OCI-LY3 (cell line): ENCODE results near the gene SPOUT1.

Source experiments
- H2AFZ ChIP-seq: fragments of 200-600, 300-600 bp; shearing (Covaris generic); 2 replicates; pipeline ENCODE4 v1.6.0; 2014; ENCODE audit warnings: antibody characterized with exemption, low read depth, low read length
- H3K27ac ChIP-seq: fragments of 200-600, 300-600 bp; sonication (generic); 2 replicates; pipeline ENCODE4 v1.5.1; 2014; ENCODE audit warnings: mild to moderate bottlenecking, low read length, moderate library complexity, mixed read lengths
- H3K27me3 ChIP-seq: fragments of 200-600, 300-600 bp; sonication (generic); 2 replicates; pipeline ENCODE4 v1.6.1; 2014; ENCODE audit warnings: low read depth, low read length, mixed read lengths
- H3K36me3 ChIP-seq: fragments of 200-600, 300-600 bp; sonication (generic); replicated peaks from 2 replicates; pipeline ENCODE3; 2014; ENCODE audit warnings: low read depth, low read length, mixed read lengths
- H3K4me1 ChIP-seq: fragments of 300-600, 200-600 bp; sonication (generic); 2 replicates; pipeline ENCODE4 v1.6.1; 2014; ENCODE audit warnings: low read length, mixed read lengths
- H3K4me2 ChIP-seq: fragments of 200-600, 300-600 bp; sonication (generic); 2 replicates; pipeline ENCODE4 v1.6.1; 2014; ENCODE audit warnings: low read length, mixed read lengths
- H3K4me3 ChIP-seq: fragments of 300-600, 200-600 bp; sonication (generic); 2 replicates; pipeline ENCODE4 v1.5.1; 2014; ENCODE audit warnings: antibody characterized with exemption, mild to moderate bottlenecking, low read length, moderate library complexity
- H3K79me2 ChIP-seq: fragments of 300-600, 200-600 bp; shearing (Covaris generic); 2 replicates; pipeline ENCODE4 v1.6.1; 2014; ENCODE audit warnings: mild to moderate bottlenecking, low read length, mixed read lengths
- H3K9ac ChIP-seq: fragments of 300-600, 200-600 bp; shearing (Covaris generic); 2 replicates; pipeline ENCODE4 v1.6.0; 2014; ENCODE audit warnings: mild to moderate bottlenecking, low read length, moderate library complexity
- H3K9me3 ChIP-seq: fragments of 200-600, 300-600 bp; shearing (Covaris generic); 2 replicates; pipeline ENCODE4 v1.6.1; 2014; ENCODE audit warnings: low read length, mixed read lengths; ENCODE audit not compliant: insufficient read depth
- H4K20me1 ChIP-seq: fragments of 200-600, 300-600 bp; sonication (generic); 2 replicates; pipeline ENCODE4 v1.6.1; 2016; ENCODE audit warnings: low read length, mixed read lengths; ENCODE audit not compliant: insufficient read depth
- EZH2phosphoT487 ChIP-seq: fragments of 200-600 bp; shearing (Covaris generic); IDR thresholded peaks from 2 replicates; pipeline ENCODE4 v1.6.1; 2018; ENCODE audit warnings: antibody characterized with exemption, mixed run types, low read depth
- TF ChIP-seq, protein P1 (sequence below): fragments of 200-600, 300-600 bp; sonication (generic); IDR thresholded peaks from 2 replicates; pipeline ENCODE4 v1.5.1; 2014; ENCODE audit warnings: antibody characterized with exemption, low read length, low read depth

The SPOUT1 gene

DNA sequence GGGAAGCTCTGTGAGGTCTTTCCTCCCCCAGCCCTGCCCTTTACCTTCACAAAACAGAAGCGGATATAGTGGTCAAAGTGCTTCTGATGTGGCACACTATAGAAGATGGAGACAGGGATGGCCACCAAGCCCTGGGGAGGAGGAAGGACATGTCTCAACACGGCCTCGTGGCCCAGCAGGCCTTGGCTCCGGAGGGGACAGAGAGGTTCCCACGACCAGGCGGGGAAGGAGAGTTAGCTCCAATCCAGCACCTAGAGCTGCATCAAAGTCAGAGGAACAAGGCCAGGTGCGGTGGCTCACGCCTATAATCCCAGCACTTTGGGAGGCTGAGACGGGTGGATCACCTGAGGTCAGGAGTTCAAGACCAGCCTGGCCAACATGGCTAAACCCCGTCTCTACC, 4.1 kb upstream of the SPOUT1 start:
- H3K36me3 ChIP-seq: no peaks in the 10 kb centered on the region
- no peaks in the 10 kb centered on the region for H3K9me3 ChIP-seq
- H3K4me2 ChIP-seq: no peak overlapping the region
- no peaks in the 10 kb centered on the region for H3K27me3 ChIP-seq
- H3K9ac ChIP-seq: no peak overlapping the region
- H3K4me1 ChIP-seq: peaks cover 6% of the 10 kb centered on the region
- H3K79me2 ChIP-seq: peaks cover 8% of the 10 kb centered on the region
- TF ChIP-seq, protein P1, sequence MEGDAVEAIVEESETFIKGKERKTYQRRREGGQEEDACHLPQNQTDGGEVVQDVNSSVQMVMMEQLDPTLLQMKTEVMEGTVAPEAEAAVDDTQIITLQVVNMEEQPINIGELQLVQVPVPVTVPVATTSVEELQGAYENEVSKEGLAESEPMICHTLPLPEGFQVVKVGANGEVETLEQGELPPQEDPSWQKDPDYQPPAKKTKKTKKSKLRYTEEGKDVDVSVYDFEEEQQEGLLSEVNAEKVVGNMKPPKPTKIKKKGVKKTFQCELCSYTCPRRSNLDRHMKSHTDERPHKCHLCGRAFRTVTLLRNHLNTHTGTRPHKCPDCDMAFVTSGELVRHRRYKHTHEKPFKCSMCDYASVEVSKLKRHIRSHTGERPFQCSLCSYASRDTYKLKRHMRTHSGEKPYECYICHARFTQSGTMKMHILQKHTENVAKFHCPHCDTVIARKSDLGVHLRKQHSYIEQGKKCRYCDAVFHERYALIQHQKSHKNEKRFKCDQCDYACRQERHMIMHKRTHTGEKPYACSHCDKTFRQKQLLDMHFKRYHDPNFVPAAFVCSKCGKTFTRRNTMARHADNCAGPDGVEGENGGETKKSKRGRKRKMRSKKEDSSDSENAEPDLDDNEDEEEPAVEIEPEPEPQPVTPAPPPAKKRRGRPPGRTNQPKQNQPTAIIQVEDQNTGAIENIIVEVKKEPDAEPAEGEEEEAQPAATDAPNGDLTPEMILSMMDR: no peak
- TF ChIP-seq EZH2phosphoT487: no peak
- H3K4me3 ChIP-seq: no peak overlapping the region
- H2AFZ ChIP-seq: no peak overlapping the region
- no peaks in the 10 kb centered on the region for H4K20me1 ChIP-seq
- H3K27ac ChIP-seq: no peak overlapping the region

DNA sequence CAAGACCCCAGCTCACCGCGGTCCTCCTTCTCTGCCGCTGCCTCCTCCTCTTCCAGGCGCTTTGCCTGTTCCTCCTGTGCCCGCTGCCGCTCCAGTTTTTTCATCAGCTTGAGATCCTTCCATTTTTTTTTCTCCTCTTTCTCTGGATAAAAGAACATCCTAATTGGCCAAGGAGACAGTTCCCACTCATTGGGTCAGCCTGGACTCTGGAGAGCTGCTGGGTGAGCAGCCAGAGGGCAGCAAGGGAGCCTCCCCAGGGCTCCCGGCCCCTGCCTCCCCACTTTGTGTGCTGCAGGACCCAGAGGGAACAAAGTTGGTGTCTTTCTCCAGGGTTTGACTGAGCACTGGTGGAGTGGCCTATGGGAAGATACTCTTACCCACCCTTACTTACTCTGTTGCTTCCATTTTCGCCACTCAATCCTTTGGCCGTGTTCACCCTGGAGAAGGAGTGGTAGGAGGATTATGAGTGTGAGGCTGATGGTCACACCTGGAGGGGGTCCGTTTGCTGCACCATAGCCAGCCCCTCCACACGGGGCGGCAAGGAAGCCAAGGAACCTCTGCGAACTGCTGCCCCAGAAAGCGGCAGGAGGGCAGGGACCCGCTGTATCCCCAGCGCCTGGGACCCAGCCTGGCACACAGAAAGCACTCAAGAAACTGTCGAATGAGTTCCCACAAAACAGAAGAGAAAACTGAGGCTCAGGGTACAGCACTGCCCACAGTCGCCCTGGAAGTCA, 708 bp downstream of the SPOUT1 start:
- Histone ChIP-seq H3K27ac (peak overlapping the region; percentile 7; the same call in 1 of the 2 replicates), H2AFZ (peak overlapping the region; percentile 43; the same call in 1 of the 2 replicates)

DNA sequence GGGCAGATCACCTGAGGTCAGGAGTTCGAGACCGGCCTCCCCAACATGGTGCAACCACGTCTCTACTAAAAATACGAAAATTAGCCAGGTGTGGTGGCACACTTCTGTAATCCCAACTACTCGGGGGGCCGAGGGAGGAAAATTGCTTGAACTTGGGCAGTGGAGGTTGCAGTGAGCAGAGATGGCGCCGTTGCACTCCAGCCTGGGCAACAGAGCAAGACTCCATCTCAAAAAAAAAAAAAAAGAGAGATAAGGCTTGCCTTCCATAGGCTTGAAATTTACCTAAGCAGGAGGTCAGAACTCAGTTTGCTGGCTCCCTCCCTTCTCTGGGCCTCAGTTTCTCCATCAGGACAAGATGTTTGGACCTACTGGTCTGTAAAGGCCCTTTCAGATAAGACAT, 1.3 kb downstream of the SPOUT1 start:
- Histone ChIP-seq H3K79me2 (peaks cover 16% of the 10 kb centered on the region), H3K4me2 (peak overlapping the region; percentile 93), H3K27ac (no peak overlapping the region), H4K20me1 (no peaks in the 10 kb centered on the region), H3K4me1 (peaks cover 9% of the 10 kb centered on the region), H3K4me3 (peak overlapping the region; percentile 95; the same call in 1 of the 2 replicates), H3K27me3 (no peaks in the 10 kb centered on the region), H3K9me3 (no peaks in the 10 kb centered on the region), H3K36me3 (peaks cover 17% of the 10 kb centered on the region), H2AFZ (no peak overlapping the region), H3K9ac (peak overlapping the region; percentile 87; the same call in 1 of the 2 replicates)
- no peak for TF ChIP-seq EZH2phosphoT487
- TF ChIP-seq, protein P1: no peak

More for the DNA sequence above, 708 bp downstream of the SPOUT1 start:
- Histone ChIP-seq H4K20me1 (no peaks in the 10 kb centered on the region), H3K79me2 (peaks cover 16% of the 10 kb centered on the region), H3K4me2 (peak overlapping the region; percentile 93), H3K36me3 (peaks cover 15% of the 10 kb centered on the region), H3K9ac (peak overlapping the region; percentile 87), H3K27me3 (no peaks in the 10 kb centered on the region), H3K9me3 (no peaks in the 10 kb centered on the region), H3K4me3 (peak overlapping the region; percentile 95), H3K4me1 (peaks cover 9% of the 10 kb centered on the region)
- no peak for TF ChIP-seq EZH2phosphoT487
- TF ChIP-seq, protein P1: no peak

DNA sequence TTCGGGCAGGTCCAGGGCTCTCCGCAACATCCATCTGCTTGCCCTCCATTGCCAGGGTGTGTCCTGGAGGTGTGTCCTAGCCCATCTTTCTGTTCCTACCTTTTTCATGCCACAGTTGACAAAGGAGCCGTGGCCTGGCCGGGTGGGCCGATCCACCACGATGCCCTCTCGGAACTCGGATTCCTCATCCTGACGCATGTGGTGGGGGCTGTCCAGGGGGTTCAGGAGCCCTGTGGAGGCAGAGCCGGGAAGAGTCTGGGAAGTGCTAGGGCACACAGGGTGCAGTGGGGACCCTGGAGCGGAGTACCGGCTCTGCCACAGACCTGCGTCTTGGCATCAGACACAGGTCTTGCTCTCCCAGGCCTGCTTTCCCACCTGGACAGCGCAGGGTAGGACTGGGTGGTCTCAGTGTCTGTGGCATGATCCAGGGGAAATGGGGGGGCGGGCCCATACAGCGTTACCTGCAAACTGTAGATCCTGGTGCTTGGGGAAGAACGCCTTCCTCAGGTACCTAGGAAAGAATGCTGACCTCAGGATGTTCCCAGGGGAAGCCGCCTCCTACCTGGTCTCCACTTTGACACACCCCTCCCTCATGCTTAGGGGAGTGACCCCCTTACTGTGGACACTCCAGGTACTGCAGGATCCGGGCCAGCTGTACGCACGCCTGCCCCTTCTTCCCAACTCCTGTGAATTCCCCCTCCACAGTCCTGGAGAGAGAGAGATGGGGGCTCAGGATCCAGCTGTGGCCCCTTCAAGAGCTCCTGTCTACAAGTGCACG, 3.5 kb downstream of the SPOUT1 start:
- TF ChIP-seq, protein P1: no peak
- TF ChIP-seq EZH2phosphoT487: no peak
- H3K36me3 ChIP-seq: peaks cover 21% of the 10 kb centered on the region
- no peak overlapping the region for H3K9ac ChIP-seq
- H3K4me1 ChIP-seq: peaks cover 9% of the 10 kb centered on the region
- H3K4me3 ChIP-seq: no peak overlapping the region
- H3K27me3 ChIP-seq: no peaks in the 10 kb centered on the region
- no peak overlapping the region for H3K27ac ChIP-seq
- no peaks in the 10 kb centered on the region for H4K20me1 ChIP-seq
- no peak overlapping the region for H2AFZ ChIP-seq
- no peaks in the 10 kb centered on the region for H3K9me3 ChIP-seq
- H3K4me2 ChIP-seq: no peak overlapping the region
- H3K79me2 ChIP-seq: peaks cover 16% of the 10 kb centered on the region
